ENCODE results near the gene PLEKHA7.

Gene PLEKHA7

DNA sequence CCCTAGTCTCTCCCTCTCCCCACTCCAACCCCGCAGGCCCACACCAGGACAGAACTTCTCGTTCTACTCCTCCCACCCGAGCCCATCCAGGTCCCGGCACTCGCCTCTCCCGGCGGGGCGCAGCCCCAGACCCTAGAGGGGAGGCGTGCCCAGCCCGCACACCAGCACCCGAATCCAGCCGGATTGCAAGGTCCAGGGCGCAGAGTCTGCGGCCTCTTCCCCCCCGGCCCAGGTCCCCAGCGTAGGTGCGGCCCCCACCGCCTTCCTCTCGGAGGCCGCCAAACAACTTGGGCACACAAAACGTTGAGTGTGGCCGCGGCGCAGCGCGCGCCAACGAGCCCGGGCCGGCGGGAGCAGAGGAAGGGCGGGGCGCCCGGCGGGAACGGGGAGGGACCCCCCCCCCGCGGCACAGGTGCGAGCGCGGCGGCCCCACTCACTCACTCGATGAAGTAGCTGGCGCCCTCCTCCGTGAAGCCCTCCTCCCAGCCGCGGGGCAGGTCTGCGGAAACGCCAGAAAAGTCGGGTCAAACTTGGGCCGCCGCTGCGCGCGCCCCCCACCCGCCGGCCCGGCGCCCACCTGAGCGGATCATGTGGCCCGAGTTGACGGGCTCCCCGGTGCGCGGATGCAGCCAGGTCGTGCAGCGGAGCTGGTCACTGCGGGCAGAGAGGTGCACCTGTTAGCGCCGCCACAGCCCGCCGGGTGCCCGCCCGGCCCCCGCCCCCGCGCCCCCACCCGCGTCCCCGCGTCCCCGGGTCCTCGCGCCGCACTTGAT, 480 bp downstream of the PLEKHA7 start:
- ATAC-seq (ENCODE audit: low read depth) (peak; percentile 7), DNase-seq (ENCODE audit: low spot score) (no peak)
- H3K4me3 ChIP-seq (ENCODE audit: severe bottlenecking): peak overlapping the region; percentile 35
- H3K27ac ChIP-seq (ENCODE audit: poor library complexity, severe bottlenecking): peak overlapping the region; percentile 79
- no peaks in the 10 kb centered on the region for H3K27me3 ChIP-seq (ENCODE audit: insufficient read depth, poor library complexity, severe bottlenecking)
- no peaks in the 10 kb centered on the region for H3K36me3 ChIP-seq (ENCODE audit: low read depth)
- H3K4me1 ChIP-seq (ENCODE audit: insufficient read depth, poor library complexity, severe bottlenecking): peaks cover 13% of the 10 kb centered on the region
- no peaks in the 10 kb centered on the region for H3K9me3 ChIP-seq (ENCODE audit: severe bottlenecking)
- TF ChIP-seq, protein P1, sequence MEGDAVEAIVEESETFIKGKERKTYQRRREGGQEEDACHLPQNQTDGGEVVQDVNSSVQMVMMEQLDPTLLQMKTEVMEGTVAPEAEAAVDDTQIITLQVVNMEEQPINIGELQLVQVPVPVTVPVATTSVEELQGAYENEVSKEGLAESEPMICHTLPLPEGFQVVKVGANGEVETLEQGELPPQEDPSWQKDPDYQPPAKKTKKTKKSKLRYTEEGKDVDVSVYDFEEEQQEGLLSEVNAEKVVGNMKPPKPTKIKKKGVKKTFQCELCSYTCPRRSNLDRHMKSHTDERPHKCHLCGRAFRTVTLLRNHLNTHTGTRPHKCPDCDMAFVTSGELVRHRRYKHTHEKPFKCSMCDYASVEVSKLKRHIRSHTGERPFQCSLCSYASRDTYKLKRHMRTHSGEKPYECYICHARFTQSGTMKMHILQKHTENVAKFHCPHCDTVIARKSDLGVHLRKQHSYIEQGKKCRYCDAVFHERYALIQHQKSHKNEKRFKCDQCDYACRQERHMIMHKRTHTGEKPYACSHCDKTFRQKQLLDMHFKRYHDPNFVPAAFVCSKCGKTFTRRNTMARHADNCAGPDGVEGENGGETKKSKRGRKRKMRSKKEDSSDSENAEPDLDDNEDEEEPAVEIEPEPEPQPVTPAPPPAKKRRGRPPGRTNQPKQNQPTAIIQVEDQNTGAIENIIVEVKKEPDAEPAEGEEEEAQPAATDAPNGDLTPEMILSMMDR (IDR thresholded peaks at IDR 0.05; ENCODE audit: poor library complexity, severe bottlenecking): no peak

DNA sequence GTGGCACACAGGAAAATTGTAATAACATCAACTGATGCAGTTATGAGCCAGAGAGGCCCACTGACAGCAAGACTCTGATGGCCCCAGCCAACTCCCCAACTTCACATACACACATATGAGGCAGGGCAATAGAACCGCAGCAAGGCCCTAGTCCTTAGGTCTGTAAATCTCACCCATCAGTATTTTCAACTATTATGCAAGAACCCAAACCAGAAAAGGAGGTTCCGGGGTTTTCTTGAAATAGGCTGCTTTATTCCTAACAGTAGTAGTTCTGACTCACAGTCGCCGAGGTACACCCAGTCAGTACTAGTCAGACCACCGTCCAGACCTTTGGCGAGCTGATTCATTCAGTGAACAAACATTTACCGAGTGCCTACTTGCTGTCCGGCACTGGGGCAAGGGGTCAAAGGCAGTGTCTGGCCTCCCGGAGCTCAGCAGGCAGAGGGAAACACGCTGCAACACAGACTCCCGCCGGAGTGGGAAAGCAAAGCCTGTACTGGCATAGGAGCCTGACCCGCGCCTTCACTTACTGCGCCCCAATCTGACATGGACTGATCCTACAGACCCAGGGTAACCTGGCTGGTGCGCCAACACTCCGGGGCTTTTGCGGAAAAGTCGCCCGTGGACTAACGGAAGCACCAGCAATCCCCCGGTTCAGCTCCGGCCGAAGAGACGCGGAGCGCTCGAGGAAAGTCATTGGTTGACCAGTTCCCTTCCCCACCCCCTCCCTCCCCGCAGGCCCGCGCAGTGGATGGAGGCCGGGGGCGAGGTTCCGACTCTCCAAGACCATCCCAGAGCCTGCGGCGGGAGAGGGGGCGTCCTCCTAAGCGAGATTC, 1.3 kb downstream of the PLEKHA7 start:
- Histone ChIP-seq H3K9me3 (ENCODE audit: severe bottlenecking) (no peaks in the 10 kb centered on the region), H3K36me3 (ENCODE audit: low read depth) (no peaks in the 10 kb centered on the region), H3K27me3 (ENCODE audit: insufficient read depth, poor library complexity, severe bottlenecking) (no peaks in the 10 kb centered on the region), H3K4me1 (ENCODE audit: insufficient read depth, poor library complexity, severe bottlenecking) (peaks cover 13% of the 10 kb centered on the region), H3K27ac (ENCODE audit: poor library complexity, severe bottlenecking) (peak overlapping the region; percentile 79), H3K4me3 (ENCODE audit: severe bottlenecking) (peak overlapping the region; percentile 35)
- ATAC-seq (ENCODE audit: low read depth) (peak; percentile 91), DNase-seq (ENCODE audit: low spot score) (peak; percentile 91)
- TF ChIP-seq, protein P1 (IDR thresholded peaks at IDR 0.05; ENCODE audit: poor library complexity, severe bottlenecking): no peak

DNA sequence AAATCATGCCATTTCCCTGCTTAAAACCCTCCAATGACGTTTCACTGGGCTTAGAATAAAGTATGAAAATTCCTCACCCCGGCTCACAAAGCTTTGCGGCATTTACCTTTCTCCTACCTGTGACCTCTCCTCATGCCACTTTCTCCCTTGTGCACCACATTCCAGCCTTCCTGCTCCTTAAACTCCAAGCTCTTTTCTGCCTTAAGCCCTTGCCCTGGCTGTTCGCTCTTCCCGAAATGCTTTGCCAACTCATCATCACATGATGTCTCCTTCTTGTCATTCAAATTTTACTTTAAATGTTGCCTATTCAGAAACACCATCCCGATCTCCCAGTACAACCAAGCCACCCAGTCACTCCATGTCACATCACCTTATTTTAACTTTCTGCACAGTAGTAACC, 2.0 kb downstream of the PLEKHA7 start:
- H3K4me3 ChIP-seq (ENCODE audit: severe bottlenecking): no peak overlapping the region

DNA sequence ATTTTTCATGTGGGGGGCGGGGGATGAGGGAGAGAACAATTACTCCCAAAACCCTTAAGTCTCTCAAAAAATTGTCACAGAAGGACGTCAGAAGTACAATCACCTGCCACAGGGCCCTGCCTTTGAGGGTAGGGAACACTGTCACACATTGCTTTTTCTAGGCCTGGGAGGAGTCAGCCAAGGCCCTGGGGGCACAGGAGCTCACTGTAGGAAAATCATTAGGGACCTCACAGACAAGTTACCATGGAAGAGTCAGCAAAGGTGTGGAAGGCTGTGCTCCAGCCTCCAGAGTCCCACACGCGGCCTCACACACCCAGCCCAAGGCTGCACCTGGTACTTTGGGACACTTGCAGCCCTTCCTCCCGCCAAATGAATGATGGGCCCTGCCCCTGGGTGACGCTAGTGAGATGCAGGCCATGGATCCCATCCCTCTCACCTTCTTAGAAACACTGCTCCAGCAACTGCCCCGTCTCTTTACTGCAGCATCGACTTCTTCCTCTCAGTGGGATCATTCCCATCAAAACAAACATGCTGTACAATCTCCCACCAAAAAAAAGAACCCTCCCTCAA, 3.3 kb downstream of the PLEKHA7 start:
- Histone ChIP-seq H3K27me3 (ENCODE audit: insufficient read depth, poor library complexity, severe bottlenecking) (no peaks in the 10 kb centered on the region), H3K27ac (ENCODE audit: poor library complexity, severe bottlenecking) (no peak overlapping the region), H3K4me3 (ENCODE audit: severe bottlenecking) (no peak overlapping the region), H3K9me3 (ENCODE audit: severe bottlenecking) (no peaks in the 10 kb centered on the region), H3K36me3 (ENCODE audit: low read depth) (no peaks in the 10 kb centered on the region), H3K4me1 (ENCODE audit: insufficient read depth, poor library complexity, severe bottlenecking) (peaks cover 13% of the 10 kb centered on the region)
- TF ChIP-seq, protein P1 (IDR thresholded peaks at IDR 0.05; ENCODE audit: poor library complexity, severe bottlenecking): no peak
- DNase-seq (ENCODE audit: low spot score): no peak
- no peak for ATAC-seq (ENCODE audit: low read depth)

More for the DNA sequence above, 2.0 kb downstream of the PLEKHA7 start:
- no peaks in the 10 kb centered on the region for H3K9me3 ChIP-seq (ENCODE audit: severe bottlenecking)
- TF ChIP-seq, protein P1 (IDR thresholded peaks at IDR 0.05; ENCODE audit: poor library complexity, severe bottlenecking): no peak
- no peaks in the 10 kb centered on the region for H3K36me3 ChIP-seq (ENCODE audit: low read depth)
- no peaks in the 10 kb centered on the region for H3K27me3 ChIP-seq (ENCODE audit: insufficient read depth, poor library complexity, severe bottlenecking)
- peak overlapping the region; percentile 79 for H3K27ac ChIP-seq (ENCODE audit: poor library complexity, severe bottlenecking)
- peaks cover 13% of the 10 kb centered on the region for H3K4me1 ChIP-seq (ENCODE audit: insufficient read depth, poor library complexity, severe bottlenecking)
- DNase-seq (ENCODE audit: low spot score) (no peak), ATAC-seq (ENCODE audit: low read depth) (no peak)
